Breast epithelium (tissue), 4 donors: Measurements from ENCODE around the gene RCSD1. TPM values are rescaled to one million over a fixed set of nuclear protein-coding genes. Genes with fewer than 3 reads are reported as not detected.

Experiments
- DNase-seq, 2 donors: peaks; one replicate each; pipeline ENCODE4 v3.0.0-alpha.2; 2019; ENCODE audit warnings: low spot score in 2 of 2
- H3K27ac ChIP-seq, 2 donors: fragments of 200-600 bp; sonication (generic) in 1 of 2; one replicate each; pipeline ENCODE4 v1.5.1; 2016 to 2019; ENCODE audit warnings: mild to moderate bottlenecking in 1 of 2
- H3K27me3 ChIP-seq, 2 donors: fragments of 200-600 bp; sonication (generic) in 1 of 2; one replicate each; pipeline versions ENCODE4 v1.5.1 to v1.6.0; 2017 to 2019; ENCODE audit warnings: control low read depth in 1 of 2, mild to moderate bottlenecking in 1 of 2
- H3K36me3 ChIP-seq: fragments of 200-600 bp; one replicate; pipeline ENCODE4 v1.5.1; 2019
- H3K4me1 ChIP-seq, 2 donors: fragments of 200-600 bp; sonication (generic); one replicate each; pipeline ENCODE4 v1.5.1; 2016 to 2019; ENCODE audit warnings: control low read depth in 1 of 2
- H3K4me3 ChIP-seq, 3 donors: fragments of 200-600 bp; sonication (generic); 1 replicate in 2 of 3; 2 replicates in 1 of 3; pipeline ENCODE4 v1.5.1; 2016 to 2019; ENCODE audit warnings: mild to moderate bottlenecking in 3 of 3, moderate library complexity in 2 of 3
- H3K9me3 ChIP-seq, 2 donors: fragments of 200-600 bp; sonication (generic) in 1 of 2; one replicate each; pipeline ENCODE4 v1.5.1; 2016 to 2019; ENCODE audit warnings: control low read depth in 1 of 2
- CTCF ChIP-seq, 3 donors: fragments of 450-650 bp; IDR thresholded peaks; one replicate each; pipeline ENCODE4 v1.5.1; 2016 to 2017; ENCODE audit warnings: antibody characterized with exemption in 3 of 3, mild to moderate bottlenecking in 3 of 3, moderate library complexity in 3 of 3
- POLR2A ChIP-seq: fragments of 450-650 bp; IDR thresholded peaks from one replicate; pipeline ENCODE4 v1.6.1; 2016; ENCODE audit warnings: antibody characterized with exemption, mild to moderate bottlenecking, moderate library complexity
- POLR2AphosphoS5 ChIP-seq, 3 donors: sonication (generic); formaldehyde crosslinking; IDR thresholded peaks; one replicate each; pipeline ENCODE4 v1.6.1; 2017; ENCODE audit warnings: antibody characterized with exemption in 3 of 3
- intact Hi-C: fragments of 100-400 bp; cut with DNase I; formaldehyde crosslinking; loops from one replicate; pipeline ENCODE4 v1.15.1; 2023; ENCODE audit warnings: low total_unique reads
- total RNA-seq, 3 donors: library from RNA; depleted of rRNA; stranded (reverse); fragments of >200 nt; gene quantifications; one replicate each; pipeline ENCODE4 v1.1.0, GENCODE V29; 2016

Gene RCSD1
- total RNA-seq, 3 donors from 2014 or later = 11.5 to 29.0 (median 12.0) TPM

- Histone ChIP-seq H3K4me1 (peaks cover 0 to 17% of the 10 kb centered on the region in 2 donors), H3K4me3 (peak overlapping the region; percentile 83 to 100 (median 96)), H3K27me3 (no peaks in the 10 kb centered on the region), H3K36me3 (no peaks in the 10 kb centered on the region), H3K9me3 (no peaks in the 10 kb centered on the region), H3K27ac (peak overlapping the region; percentile 92 to 93)
- intact Hi-C loops = loop anchor here (10.0 kb wide), 1 partner anchor 82 kb away; no protein-coding TSS in a partner anchor
- TF ChIP-seq POLR2A = no peak
- TF ChIP-seq POLR2AphosphoS5 (IDR thresholded peaks at IDR 0.05) = no peak
- no peak for DNase-seq
Observed at GRCh38 chr1:167722152-167722869, 92.3 kb downstream of the RCSD1 start.

GRCh38 chr1:167722870-167723251, 92.8 kb downstream of the RCSD1 start:
- Histone ChIP-seq H3K27ac (peak overlapping the region; percentile 92 to 93), H3K27me3 (no peaks in the 10 kb centered on the region), H3K36me3 (no peaks in the 10 kb centered on the region), H3K4me1 (peaks cover 0 to 17% of the 10 kb centered on the region in 2 donors), H3K9me3 (no peaks in the 10 kb centered on the region), H3K4me3 (peak overlapping the region; percentile 83 to 100 (median 96))
- TF ChIP-seq POLR2AphosphoS5 (IDR thresholded peaks at IDR 0.05) (no peak), POLR2A (no peak), CTCF (IDR thresholded peaks at IDR 0.05) (no peak)
- no peak for DNase-seq
- intact Hi-C loops = loop anchor here (10.0 kb wide), 1 partner anchor 82 kb away; no protein-coding TSS in a partner anchor

- TF ChIP-seq POLR2A (no peak), CTCF (IDR thresholded peaks at IDR 0.05) (no peak), POLR2AphosphoS5 (IDR thresholded peaks at IDR 0.05) (no peak)
- H3K4me3 ChIP-seq = peak overlapping the region in 2 of 3 donors; percentile 83 to 100
- H3K27ac ChIP-seq = no peak overlapping the region
- intact Hi-C loops = loop anchor here (10.0 kb wide), 1 partner anchor 81 kb away; no protein-coding TSS in a partner anchor
- no peak for DNase-seq
- no peaks in the 10 kb centered on the region for H3K9me3 ChIP-seq
- H3K27me3 ChIP-seq = no peaks in the 10 kb centered on the region
- H3K4me1 ChIP-seq = peaks cover 0 to 17% of the 10 kb centered on the region in 2 donors
- H3K36me3 ChIP-seq = no peaks in the 10 kb centered on the region
Observed at GRCh38 chr1:167723707-167724323, 93.8 kb downstream of the RCSD1 start.

GRCh38 chr1:167726008-167726407, 96.0 kb downstream of the RCSD1 start:
- Histone ChIP-seq H3K27ac (no peak overlapping the region), H3K9me3 (no peaks in the 10 kb centered on the region), H3K4me1 (peaks cover 0 to 13% of the 10 kb centered on the region in 2 donors), H3K4me3 (no peak overlapping the region), H3K36me3 (no peaks in the 10 kb centered on the region), H3K27me3 (no peaks in the 10 kb centered on the region)
- TF ChIP-seq POLR2A (no peak), POLR2AphosphoS5 (IDR thresholded peaks at IDR 0.05) (no peak), CTCF (IDR thresholded peaks at IDR 0.05) (no peak)
- DNase-seq = no peak
- intact Hi-C loops = loop anchor here (2.0 to 10.0 kb wide), 2 partner anchors 27 to 79 kb away; no protein-coding TSS in a partner anchor

- Histone ChIP-seq H3K27me3 (no peaks in the 10 kb centered on the region), H3K36me3 (no peaks in the 10 kb centered on the region), H3K4me3 (no peak overlapping the region), H3K9me3 (no peaks in the 10 kb centered on the region), H3K4me1 (peaks cover 0 to 6% of the 10 kb centered on the region in 2 donors), H3K27ac (no peak overlapping the region)
- DNase-seq = no peak
- intact Hi-C loops = loop anchor here (10.0 kb wide), 1 partner anchor 76 kb away; no protein-coding TSS in a partner anchor
- no peak for TF ChIP-seq CTCF (IDR thresholded peaks at IDR 0.05)
- no peak for TF ChIP-seq POLR2A
- TF ChIP-seq POLR2AphosphoS5 (IDR thresholded peaks at IDR 0.05) = no peak
Observed at GRCh38 chr1:167728818-167729410, 98.9 kb downstream of the RCSD1 start.
